WI38 (cell line): Measurements from ENCODE around the gene RNASEH2A.
A peak's percentile ranks its signal among the peaks of the same experiment; 100 is the strongest.
"Not testable (repeated sequence)": the region's sequence is repeated elsewhere in the genome, so short reads cannot be mapped to it uniquely, and the experiment has no call there.

Experiments used
- H3K4me3 ChIP-seq: 2 replicates; pipeline ENCODE4 v1.5.1; 2011; ENCODE audit warnings: low read depth, mild to moderate bottlenecking, control low read depth, low read length
- CTCF ChIP-seq: IDR thresholded peaks from 2 replicates; pipeline ENCODE4 v1.5.1; 2012; ENCODE audit warnings: low read depth, mild to moderate bottlenecking, control low read depth, low read length

The RNASEH2A gene

GRCh38 chr19:12838886-12839756, 32.7 kb downstream of the RNASEH2A start:
- no peak for TF ChIP-seq CTCF
- H3K4me3 ChIP-seq: no peak overlapping the region

DNA sequence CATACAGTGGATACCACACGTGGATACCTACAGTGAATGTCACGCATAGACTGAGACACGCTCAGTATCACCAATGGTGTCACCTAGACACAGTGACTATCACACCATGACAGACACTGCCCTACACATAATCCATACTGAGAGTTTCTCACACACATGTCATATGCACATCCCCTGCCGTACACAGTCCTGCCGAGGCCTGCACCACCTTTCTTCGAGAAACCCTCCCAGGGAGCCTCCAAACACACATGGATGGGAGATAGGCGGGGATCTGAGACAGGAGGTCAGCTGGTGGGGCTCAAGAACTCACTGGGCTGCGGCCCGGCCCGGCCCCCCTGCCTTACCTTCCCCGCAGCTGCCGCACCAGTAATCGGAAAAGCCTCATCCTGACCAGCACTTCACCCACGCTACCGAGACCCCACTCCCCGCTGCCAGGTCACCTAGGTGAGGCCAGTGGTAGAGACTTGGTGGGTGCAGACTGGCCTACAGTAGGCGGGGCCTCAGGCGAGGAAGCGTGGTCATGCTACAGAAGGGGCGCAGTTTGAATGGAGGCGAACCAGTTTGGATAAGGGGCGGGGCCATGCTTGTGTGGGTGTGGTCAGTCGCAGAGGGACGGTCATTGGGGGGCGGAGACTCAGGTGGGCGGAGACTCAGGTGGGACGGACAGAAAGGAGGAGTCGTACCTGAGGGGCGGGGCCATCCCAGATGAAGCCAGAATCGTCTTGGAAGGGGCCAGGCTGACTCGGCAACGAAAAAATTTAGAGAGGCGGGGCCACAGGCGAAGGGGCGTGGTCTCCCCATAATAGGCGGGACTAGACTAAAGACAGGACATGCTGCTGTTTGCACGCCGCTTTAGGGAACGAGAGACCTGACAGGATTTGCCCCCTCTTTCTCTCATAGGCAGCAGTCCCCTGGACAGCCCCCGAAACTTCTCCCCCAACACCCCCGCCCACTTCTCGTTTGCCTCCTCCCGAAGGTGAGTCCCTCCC, 34.0 kb downstream of the RNASEH2A start:
- no peak for TF ChIP-seq CTCF
- peak overlapping the region; percentile 12; the same call in 1 of the 2 replicates for H3K4me3 ChIP-seq

DNA sequence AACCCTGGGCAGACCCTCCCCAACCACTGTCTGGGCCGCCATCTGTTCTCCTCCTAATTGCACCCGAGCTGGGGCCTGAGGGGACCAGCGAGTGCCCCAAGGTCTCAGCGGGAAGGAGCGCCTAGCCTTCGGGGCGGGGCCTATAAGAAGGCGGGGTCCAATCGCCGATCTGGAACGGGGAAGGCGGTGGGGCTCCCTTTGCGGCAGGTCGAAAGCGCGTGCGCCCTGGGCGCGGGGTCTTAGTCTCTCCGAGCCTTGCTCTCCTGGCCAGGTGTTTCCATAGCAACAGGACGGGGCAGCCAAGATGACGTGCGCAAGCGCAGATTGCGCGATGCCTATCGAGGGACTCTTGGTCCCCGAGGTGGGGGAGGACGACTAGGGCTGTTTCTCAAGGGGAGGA, 34.7 kb downstream of the RNASEH2A start:
- H3K4me3 ChIP-seq: peak overlapping the region; percentile 12; the same call in 1 of the 2 replicates
- no peak for TF ChIP-seq CTCF

DNA sequence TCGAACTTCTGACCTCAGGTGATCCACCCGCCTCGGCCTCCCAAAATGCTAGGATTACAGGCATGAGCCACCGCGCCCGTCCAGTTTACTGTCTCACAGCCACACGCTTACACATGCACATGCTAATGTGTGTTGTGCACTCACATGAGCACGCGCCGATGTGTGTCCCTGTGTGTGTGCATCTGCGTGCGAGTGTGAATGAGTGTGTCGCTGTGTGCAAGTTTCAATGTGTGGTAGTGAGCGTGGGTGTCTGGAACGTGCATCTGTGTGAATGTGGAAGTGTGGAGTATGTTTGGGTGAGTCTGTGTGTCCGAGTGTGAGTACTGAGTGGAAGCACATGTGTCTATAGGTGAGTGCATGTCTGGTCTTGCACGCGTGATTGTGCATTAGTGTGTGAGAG, 36.1 kb downstream of the RNASEH2A start:
- no peak for TF ChIP-seq CTCF

DNA sequence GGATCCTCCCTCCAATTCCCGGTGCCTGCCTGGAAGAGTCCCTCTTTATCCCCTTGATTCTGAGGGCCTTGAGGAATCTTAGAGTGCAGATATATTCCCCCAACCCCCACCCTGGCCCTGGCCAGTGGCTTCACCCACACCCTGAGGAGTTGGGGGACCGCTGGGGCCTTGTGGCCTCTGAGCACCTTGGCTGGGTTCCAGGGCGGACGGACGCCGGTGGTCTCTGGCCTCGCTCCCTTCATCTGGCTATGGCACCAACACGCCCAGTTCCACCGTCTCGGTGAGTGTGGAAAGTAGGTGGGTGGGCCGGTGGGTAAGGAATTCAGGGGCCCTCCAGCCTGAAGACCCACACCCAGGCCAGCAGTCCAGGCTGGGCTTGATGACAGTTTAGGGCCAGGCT, 36.9 kb downstream of the RNASEH2A start:
- TF ChIP-seq CTCF: no peak
- H3K4me3 ChIP-seq: no peak overlapping the region

More for the DNA sequence above, 36.1 kb downstream of the RNASEH2A start:
- H3K4me3 ChIP-seq: no peak overlapping the region

DNA sequence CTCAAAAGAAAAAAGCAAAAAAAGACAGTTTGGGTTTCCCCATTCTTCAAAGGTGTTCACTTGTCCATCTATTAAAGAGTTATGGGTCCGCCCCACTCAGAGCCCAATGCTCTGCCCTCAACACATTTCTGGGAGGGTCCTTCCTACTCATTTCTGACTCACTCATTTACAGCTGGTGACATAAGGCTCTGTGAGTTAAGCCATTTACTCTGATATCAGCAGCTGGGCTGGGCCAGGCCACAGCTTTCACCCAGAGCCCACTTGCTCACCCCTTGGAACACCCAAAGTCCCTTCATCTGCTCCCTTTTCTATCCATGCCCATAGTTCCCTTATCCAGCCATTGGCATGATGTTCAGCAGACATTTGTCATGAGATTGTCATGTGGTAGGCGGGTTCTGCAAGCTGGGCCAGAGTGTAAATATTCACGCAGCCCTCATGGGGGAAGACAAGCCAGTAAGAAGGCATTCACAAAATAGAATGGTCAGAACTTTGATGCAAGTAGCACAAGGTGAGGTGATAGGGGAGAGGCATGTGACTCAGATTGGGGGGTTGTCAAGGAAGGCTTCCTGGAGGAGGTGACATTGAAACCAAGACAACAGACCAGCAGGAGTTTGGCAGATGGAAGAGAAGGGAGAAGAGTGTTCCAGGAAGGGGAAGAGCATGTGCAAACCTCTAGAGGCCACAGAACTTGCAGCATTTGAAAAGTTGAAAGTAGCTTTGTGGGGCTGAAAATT, 37.8 kb downstream of the RNASEH2A start:
- TF ChIP-seq CTCF: no peak
- H3K4me3 ChIP-seq: no peak overlapping the region

- H3K4me3 ChIP-seq: not testable (repeated sequence)
Observed at GRCh38 chr19:12846613-12847012, 40.2 kb downstream of the RNASEH2A start.
